Stimulated activated CD4-positive, alpha-beta T cell treated with anti-CD3 and anti-CD28 coated beads, Interleukin-1b, Interleukin-23, amount 100 ng/mL, for 48 hours (primary cell): ENCODE measurements around the gene BAIAP2L1.

Source experiments
- DNase-seq: peaks from one replicate; pipeline ENCODE4 v3.0.0-alpha.2; 2020

BAIAP2L1 gene

DNA sequence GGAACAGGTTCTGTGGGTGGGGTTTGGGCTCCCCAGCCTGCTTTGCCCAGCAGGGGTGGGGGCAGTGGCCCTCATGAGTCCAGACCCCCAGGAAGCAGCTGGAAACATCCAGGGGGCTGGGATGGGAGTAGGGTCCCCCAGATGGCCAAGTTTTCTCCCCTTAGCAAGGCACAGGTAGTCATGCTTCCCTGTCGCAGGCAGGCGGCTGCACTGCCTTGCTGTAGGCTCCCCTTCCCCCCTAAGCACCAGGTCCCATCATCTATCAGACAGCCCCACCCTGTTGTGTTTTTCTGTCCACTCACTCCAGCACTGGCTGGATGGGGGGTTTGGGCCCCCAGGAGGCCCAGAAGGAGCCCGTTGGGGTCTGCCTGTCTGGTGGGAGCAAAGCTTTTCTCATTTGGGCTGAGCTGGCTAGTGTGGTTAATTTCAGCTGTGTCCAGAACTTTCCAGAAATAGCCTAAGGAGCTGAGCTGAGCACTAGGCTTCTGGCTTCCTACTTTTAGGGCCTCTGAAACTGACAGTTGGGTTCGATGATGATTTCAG, 111.5 kb downstream of the BAIAP2L1 start:
- DNase-seq: no peak

DNA sequence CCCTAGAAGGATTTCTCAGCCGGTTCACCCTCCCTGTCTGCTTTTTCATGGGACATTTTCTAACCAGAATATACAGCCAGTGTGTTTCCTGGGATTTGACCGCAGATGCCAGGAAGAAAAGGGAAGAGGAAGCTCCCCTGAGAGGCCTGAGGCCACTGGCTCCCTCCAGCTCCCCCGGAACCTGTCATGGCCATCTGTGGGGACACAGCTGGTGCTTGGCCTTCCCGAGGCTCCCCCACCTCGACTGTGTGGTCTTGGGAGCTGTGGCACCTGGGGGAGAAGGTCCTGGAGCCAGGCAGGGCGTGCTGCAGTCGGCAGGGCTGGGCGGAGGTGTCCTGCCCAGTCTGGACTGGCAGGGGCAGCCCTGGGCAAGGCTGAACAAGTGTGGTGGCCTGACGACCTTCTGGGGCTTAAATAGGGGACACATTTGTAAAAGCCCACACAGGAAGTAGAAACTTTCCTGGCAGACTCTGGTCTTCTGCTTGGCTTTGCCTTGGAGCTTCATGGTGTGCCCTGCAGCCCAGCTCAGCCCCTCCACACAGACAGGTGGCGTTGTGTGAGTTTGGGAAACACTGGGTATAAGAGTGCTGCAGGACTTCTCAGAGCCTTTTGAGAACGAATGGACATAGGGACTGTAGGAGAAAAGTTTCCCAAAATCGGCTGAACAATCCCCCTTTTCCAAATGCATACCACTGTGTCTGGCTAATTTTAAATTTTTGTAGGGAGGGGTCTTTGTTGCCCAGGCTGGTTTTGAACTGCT, 112.6 kb downstream of the BAIAP2L1 start:
- DNase-seq: no peak

DNA sequence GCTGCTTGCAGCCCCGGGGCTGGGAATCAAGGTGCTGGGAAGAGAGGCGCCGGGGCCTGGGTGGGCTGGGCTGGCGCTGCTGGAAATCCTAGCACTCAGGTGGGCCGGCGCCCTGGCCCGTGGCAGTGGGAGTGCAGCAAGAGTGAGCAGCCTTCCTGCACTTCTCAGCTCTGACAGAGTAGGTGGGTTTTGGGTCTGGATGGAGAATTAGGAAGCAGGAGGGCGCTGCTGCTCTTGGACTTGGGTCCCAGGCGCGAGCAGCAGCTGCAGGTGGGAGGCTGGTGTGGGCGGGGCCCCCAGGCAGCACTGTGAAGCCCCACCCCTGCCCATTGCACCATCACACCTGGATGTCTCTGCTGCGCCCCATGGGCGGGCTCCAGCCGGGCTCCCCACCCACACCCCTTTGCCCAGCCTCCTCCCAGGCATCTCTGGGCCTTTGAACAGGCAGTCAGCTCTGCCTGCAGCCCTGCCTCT, 113.4 kb downstream of the BAIAP2L1 start:
- DNase-seq: no peak

DNA sequence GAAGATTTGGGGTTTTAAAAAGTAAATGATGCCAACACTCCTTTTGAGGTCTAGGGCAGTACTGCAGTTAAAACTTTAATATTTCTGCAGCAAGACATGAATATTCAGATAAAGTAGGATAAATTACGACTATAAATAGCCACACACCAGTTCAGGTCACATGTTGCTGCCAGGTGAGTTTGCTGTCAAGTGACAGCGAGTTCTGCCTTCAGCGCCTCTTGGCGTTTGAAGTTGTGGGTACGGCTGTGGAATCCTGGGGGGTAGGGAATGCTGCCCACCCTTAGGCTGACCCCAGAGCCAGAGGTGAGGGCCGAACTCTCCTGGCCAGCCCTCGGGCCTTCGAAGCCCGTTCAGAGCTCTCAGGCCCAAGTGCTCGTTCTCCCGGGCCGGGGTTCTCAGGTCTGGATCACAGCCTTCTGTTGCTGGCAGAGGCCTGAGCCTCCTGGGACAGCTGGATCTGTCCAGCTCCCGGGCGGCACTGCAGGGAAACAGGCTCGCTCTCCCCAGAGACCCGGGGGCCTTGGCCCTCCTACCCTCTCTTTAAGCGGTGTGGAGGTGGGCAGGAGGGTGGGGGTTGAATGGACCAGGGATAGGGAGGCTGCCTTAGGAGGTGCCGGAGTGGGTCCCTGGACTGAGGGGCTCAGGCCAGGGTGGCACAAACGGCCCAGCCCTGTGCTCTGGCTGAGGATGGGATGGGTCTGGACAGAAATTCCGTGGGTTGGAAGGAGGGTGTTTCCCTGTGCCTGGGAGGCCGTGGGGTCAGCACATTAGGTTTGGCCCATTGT, 114.0 kb downstream of the BAIAP2L1 start:
- DNase-seq: no peak

DNA sequence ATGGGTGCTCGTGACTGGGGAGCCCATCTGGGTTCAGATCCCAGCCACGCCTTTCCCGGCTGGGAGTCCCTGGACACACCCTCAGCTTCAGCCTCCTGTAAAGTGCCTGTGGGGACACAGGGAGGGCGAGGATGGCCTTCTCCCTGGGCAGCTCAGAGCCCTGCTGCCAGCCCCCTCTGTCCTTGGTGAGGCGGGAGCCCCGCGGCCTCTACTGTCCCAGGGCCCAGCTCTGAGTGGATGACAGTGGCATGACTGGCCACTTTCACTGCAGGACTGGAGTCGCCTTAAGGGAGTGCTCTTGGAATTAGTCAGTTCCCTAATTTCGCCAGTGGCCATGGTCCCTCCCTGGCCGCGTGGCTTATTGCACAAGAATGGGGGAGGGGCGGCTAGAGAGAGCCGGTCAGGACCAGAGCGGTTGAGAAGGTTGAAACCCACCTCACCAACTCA, 114.8 kb downstream of the BAIAP2L1 start:
- no peak for DNase-seq

DNA sequence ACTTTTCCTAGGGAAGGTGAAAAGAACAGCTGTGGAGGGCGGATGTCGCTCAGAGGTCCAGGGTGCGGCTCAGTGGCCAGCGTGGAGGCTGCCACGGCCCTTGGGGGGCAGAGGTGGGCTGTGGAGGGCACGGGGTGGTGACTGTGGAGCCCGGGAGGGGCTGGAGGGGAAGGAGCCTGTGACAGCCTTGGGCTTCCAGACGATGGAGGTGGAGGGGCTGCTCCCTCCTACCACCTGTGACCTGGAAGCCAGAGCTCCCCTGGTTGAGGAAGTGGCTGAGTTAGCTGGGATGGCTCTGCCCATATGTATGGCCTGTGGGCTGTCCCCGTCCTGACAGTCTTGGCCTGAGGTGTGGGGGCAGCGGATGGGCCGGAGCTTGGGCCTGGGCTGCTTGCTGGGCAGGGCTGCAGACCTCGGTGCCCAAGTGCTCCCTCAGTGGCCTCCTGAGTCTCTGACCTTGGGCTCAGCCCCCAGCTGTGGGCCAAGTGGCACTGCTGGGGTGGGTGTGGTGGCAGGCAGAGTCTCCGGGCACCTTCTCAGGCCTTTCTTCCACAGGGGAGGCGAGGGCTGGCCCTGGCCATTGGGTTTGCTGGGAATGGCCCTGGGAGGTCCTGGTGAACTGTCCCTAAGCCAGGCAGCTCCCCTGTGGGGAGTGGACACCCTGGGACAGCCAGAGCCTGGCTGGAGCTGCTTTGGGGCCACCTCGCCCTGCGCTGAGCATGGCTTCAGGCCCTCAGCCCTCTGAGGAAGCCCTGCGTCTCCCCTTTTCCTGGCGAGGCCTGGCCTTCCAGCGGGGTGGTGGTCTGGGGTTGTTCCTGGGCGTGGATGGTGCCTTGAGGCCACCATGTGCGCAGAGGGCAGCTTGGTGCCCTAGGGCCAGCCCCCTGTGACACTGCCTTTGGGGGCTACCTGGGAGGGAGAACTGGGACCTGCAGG, 115.5 kb downstream of the BAIAP2L1 start:
- no peak for DNase-seq

DNA sequence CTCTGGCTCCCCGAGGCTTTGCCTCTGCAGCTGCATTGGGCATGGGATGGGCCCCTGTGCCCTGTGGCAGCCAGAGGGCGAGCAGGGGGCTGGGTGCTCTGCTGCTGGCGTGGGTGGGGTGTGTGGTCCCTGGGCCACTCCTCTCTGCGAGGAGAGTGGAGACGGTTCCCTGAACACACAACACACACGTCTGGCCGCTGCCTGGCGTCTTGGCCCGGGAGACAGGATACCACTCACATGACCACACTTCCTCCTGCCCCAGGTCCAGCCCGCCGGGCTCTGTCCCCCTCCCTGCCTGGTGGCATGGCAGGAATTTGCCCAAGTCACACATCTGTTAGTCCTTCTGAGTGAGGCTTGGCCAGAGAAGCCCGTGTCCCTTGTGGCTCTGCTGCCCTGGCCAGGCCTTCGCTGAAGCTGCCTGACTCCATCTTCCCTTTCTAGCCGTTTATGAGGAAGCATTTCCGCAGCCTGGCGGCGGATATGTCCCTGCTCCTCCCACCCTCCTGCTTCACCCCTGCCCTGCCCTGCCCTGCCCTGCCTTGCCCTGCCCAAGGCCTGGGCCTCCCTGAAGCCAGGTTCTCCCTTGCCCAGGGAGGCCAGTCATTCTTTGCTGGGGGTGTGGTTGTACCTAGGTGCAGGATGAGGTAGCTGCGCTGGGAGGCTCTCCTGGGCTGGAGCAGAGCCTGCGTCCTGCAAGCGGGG, 116.4 kb downstream of the BAIAP2L1 start:
- DNase-seq: no peak

DNA sequence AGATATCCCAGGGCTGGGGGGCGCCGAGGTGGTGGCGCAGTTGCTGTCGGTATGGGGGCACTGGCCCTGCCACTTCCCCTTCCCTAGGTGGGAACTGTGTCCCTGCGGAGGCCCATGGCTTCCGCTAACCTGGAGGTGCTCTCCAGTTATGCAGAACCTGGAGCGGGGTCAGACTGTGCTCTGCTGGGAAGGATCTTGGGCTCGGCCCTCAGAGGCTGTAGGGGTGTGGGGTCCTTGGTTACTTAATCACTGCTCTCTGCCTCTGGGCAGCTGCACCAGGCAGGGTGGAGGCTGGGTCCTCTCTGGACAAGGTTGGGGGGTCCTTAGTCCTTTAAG, 117.0 kb downstream of the BAIAP2L1 start:
- DNase-seq: no peak

DNA sequence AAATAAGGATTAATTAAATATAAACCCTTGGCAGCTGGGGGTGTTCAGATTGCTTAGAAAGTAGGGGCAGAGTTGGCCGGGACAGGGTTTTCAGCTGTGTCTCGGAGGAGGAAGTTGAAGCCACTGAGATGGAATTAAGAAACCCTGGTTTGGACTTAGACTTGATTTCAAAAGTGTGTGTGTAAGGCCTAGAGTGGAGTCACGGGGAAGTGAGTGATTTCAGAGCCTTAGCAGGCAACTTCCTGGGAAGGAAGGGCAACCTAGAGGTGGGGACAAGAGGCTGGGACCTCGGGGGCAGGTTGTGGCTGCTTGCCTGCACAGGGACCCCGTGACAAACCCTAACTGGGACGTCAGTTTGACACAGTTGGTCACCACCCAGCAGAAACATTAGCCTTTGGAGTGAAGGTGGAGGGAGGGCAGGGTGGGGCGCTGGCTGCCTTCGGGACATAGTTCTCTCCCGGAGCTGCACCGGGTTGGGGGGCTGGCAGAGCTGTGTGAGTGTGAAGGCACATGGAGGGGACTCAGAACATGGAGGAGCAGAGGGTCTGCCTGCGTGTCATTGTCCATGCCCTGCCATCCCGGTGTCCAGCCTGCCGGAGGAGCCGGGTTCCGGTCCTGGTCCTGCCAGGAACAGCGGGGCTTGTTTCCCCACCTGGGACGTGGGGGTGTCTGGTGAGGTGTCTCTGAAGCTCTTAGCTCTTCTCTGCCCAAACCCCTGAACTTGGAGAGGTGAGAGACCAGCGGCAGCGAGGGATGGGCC, 117.6 kb downstream of the BAIAP2L1 start:
- no peak for DNase-seq

DNA sequence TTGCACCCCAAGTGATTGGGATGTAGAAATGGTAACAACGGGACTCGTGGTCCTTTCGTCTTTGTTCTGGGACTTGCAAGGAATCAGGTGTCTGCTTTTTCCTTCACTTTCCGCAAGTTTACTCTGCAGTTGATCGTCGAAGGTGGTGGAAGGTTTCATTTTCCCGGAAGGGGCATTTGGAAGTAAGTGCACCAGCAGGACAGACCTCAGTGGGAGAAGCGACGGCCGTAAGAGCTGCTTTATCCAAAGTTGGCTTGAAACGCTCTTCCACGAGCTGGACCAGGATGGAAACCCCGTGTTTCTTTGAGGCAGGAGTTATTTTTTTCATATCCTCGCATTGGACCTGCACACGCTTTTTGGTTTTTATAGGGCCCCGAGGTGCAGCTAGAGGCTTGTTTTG, 118.2 kb downstream of the BAIAP2L1 start:
- no peak for DNase-seq

DNA sequence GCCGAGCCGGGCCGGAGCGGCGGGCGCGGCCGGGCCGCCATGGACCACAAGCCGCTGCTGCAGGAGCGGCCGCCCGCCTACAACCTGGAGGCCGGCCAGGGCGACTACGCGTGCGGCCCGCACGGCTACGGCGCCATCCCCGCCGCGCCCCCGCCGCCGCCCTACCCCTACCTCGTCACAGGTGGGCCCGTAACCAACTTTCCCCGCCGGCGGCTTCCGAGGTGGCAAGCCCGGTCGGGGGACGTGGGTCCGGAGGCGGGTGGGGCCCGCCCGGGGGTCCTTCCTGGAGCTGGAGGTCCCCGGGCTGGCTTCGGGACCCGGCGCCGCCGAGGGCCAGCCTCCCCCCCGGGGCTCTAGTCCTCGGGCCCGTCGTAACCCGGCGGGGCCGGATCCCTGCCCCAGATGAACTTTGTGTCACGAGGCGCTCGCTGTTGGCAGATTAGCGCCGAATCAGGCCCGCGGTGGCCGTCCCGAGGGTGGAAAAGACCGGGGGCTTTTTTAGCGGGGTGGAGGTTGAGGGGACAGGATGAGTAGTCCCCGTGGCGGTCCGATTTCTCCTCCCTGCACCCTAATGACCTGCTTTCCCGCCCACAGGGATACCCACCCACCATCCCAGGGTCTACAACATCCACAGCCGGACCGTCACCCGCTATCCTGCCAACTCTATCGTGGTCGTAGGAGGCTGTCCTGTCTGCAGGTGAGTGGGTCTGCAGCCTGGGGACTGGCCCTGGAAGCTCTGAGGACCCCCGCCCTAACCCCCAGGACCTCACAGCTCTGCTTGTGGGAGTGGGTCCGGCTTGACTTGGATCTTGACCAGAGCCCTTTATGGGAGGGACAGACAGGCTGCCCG, 118.9 kb downstream of the BAIAP2L1 start:
- DNase-seq: peak; percentile 24

DNA sequence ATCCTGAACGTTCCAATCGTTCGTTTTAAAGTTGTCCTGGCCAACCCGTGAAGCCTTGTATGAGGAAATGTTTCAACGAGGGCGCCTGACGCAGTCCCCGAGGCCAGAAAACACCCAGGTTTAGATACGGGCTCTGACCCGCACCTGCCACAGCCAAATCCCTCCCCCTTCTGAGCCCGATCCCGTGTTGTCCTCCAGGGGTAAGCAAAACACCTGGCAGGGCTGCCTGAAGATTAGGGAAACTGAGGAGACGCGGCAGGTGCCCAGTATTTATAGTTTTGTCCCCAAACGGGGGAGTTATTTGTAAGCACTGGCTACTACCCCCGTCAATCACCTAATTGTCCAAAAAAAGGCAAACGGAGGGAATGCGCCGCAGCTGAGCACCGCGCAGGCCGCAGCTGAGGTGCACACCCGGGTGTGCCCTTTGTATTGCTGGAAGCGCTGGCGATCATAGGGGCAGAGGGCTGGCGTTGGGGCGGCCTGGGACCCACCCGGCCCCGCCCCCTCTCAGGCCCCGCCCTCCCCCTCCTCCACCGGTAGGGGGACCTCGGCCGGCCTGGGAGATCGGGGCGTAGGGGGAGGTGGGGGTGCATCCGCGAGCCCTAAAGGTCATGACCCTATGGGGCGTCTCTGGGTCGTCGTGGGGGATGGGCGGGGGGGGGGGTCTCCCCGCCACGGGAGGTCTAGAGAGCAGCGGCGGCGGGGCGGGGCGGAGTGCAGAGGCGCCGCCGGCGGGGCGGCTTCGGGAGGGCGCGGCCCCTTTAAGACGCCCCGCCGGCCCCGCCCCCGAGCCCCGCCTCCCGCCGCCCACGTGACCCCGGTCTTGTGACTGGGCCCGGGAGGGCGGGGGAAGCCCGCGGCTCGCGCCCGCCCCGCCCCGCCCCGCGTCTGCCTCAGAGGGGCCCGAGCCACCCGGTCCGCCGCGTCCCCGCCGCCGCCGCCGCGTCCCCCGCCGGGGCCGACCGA, 119.8 kb downstream of the BAIAP2L1 start, which contains the start of gene BRI3:
TSS of gene BRI3 (plus strand) at position 896 of the 966 bp plus-strand sequence. CDS start 110 bp downstream, outside the sequence.
- DNase-seq: peak; percentile 85

DNA sequence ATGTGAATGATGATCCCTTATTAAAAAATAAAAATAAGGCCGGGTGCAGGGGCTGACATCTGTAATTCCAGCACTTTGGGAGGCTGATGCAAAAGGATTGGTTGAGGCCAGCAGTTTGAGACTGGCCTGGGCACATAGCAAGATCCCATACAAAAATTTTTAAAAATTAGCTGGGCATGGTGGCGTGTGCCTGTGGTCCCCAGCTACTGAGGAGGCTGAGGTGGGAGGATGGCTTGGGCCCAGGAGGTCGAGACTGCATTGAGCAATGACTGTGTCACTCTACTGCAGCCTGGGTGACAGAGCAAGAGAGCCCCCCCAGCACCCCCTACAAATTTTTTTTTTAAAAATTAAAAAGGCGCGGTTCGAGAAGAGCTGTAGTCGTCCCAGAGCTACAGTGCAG, 120.6 kb downstream of the BAIAP2L1 start:
- no peak for DNase-seq

DNA sequence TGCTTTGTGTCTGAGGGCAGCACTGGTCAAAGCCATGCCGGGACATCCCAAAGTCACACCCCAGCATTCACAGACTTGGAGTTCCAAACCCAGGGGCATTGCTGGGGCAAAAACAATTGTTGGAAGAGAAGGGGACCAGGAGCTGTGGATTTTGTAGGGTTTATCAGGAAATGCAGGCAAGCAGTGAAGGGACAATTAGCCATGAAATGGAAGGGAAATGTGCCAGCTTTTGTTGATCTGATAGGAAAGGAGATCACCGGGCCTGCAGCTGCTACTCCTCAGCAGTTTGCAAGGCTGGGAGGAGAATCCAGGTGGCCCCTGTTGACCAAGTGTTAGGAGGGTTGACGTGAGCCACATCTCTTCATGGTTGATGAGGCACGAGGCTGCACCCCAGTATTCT, 122.0 kb downstream of the BAIAP2L1 start:
- DNase-seq: no peak

DNA sequence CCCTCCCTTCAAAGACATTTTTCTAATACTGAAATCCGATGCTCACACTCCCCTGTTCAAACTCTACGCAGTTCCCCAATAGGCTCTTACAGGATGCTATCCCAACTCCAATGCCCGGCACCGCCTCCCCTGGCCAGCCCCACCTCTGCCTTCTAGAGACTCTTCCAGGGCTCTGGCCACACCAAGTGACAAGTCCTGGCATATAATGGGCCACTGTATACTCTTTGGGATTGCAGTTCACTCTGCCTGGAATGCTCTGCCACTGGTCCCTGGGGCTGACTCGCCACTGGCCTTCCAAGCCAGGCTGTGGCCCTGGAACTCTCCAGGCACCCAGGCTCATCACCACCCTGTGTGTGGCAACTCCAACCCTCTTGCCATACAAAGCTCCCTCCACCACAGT, 122.5 kb downstream of the BAIAP2L1 start:
- DNase-seq: no peak

DNA sequence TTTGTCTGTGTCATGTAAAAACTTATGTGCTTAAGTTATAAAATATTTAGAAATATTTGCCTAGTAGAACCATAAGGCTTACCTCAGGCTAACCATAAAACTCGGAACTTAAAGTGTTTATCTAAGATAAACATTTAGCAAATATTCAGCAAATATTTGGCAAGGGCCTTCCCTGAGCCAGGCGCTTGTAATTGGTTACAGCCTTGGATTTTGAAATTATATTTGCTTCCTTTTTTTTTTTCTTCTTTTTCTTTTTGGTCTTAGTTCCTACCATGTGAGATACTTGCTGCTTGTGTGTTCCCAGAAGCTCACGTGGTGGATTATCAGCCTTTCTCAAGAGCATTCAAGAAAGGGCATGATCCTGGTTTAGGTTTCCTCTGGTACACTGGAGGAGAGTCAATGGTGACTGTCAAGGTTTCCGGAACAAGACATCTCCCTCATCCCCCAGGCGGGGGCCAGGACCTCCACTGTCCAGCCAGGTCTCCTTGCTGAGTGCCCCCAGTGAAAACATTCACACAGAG, 124.6 kb downstream of the BAIAP2L1 start:
- no peak for DNase-seq

DNA sequence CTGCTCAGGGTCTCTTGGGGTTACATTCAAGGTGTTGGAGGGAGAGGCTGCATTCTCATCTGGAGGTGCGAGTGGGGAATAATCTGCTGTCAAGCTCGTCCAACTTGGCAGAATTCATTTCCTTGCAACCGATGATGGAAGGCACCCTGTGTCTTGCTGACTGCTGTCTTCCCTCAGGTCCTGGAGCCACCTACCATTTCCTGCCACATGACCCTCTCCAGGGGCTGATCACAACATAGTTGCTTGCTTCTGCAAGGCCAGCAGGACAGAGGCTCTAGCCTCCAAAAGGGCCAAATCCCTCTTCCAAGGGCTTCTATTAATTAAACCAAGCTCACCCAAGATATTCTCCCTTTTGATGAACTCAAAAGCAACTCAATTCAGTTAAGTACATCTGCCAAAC, 133.6 kb downstream of the BAIAP2L1 start:
- no peak for DNase-seq

DNA sequence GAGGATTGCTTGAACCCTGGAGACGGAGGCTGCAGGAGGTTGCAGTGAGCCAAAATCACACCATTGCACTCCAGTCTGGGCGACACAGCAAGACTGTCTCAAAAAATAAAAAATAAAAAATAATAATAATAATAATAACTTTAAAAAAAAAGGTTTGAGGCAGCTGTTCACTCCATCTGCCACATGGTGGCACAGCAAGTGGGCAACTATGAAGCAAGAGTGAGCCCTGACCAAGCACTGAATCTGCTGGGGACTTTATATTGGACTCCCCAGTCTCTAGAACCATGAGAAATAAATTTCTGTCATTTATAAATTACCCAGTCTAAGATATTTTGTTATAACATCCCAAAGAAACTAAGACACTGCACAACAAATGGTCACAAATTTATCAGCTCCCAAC, 134.1 kb downstream of the BAIAP2L1 start:
- no peak for DNase-seq

DNA sequence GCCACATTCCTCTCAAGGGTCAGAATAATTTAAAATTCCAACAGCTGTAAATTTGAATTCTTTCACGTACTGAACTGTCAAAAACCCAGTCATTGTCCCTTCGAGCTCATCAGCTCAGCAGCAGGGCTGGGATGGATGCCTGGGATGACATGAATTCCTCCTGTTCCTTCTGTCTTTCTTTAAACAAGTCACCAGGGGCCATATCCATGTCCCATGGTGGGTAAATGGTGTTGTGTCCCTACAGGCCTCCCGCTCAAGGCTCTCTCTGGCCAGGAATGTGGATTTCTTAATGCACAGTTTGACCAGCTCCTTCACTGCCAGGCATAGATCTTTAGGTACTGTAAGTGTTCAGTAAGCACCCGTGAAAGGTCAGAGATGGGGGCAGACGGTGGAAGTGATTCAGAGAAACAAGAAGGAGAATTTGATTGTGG, 135.0 kb downstream of the BAIAP2L1 start:
- no peak for DNase-seq
